ENCODE data around the gene ADH1A. TPM values are rescaled to one million over a fixed set of nuclear protein-coding genes. Genes with fewer than 3 reads are reported as not detected.

Gene ADH1A
- total and polyA plus RNA-seq, 10 donors, result 0.25 to 1.2 TPM; not detected in 8

DNA sequence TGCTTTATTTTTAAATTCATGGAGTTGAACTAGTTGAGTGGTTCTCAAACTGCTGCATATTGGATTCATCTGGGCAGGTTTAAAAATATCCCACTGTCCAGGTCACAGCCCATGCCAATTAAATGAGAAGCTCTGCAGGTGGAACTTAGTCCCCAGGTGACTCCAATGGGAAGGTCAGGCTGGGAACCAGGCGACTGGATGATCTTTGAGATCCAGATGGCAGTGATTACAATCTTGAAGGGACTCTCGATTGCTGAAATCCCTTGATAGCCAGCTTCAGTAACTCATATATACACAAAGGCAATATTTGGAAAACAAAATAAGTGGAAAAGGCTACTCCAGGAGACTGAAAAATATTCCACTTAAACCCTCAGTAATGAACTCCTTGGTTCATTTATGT lies 8.1 kb downstream of the ADH1A start:
- TF ChIP-seq CTCF (IDR thresholded peaks at IDR 0.05 in 8 of 11, conservative IDR thresholded peaks at IDR 0.05 in 3 of 11) (no peak), POLR2A (IDR thresholded peaks at IDR 0.05) (no peak), POLR2AphosphoS5 (IDR thresholded peaks at IDR 0.05) (no peak)
- no peak for DNase-seq
- Histone ChIP-seq H3K4me1 (no peaks in the 10 kb centered on the region), H3K9me3 (no peaks in the 10 kb centered on the region), H3K36me3 (no peaks in the 10 kb centered on the region), H3K27me3 (replicated peaks in 1 of 7) (no peaks in the 10 kb centered on the region), H3K4me3 (no peak overlapping the region), H3K27ac (no peak overlapping the region)
- intact Hi-C loops (cut with DNase I; ENCODE audit: low total_unique reads), result no loop called here
- 82 to 95% (median 89%) methylated on average over 2 of the region's 2 CpGs for WGBS, 5 donors

DNA sequence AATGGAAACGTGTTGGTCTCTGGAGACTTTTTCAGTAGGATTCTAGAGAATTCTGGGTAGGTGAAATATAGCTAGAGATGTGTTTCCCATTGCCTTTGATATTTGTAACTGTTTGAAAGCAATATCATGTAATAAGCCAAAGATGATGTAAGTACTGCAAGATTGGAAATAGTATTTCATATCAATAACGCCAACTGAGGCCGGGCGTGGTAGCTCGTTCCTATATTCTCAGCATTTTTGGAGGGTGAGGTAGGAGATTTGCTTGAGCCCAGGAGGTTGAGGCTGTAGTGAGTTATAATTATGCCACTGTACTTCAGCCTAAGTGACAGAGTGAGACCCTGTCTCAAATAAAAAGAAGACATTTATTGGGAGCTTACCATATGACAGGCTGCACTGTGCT lies 9.5 kb downstream of the ADH1A start:
- H3K36me3 ChIP-seq, result no peaks in the 10 kb centered on the region
- no peak overlapping the region for H3K27ac ChIP-seq
- intact Hi-C loops (cut with DNase I; ENCODE audit: low total_unique reads), result no loop called here
- TF ChIP-seq CTCF (IDR thresholded peaks at IDR 0.05 in 8 of 11, conservative IDR thresholded peaks at IDR 0.05 in 3 of 11), result no peak
- WGBS, 5 donors, result 92 to 96% (median 95%) methylated on average over 5 of the region's 5 CpGs
- DNase-seq, result no peak
- H3K9me3 ChIP-seq, result no peaks in the 10 kb centered on the region
- H3K27me3 ChIP-seq (replicated peaks in 1 of 7), result no peaks in the 10 kb centered on the region
- no peaks in the 10 kb centered on the region for H3K4me1 ChIP-seq
- H3K4me3 ChIP-seq, result no peak overlapping the region

DNA sequence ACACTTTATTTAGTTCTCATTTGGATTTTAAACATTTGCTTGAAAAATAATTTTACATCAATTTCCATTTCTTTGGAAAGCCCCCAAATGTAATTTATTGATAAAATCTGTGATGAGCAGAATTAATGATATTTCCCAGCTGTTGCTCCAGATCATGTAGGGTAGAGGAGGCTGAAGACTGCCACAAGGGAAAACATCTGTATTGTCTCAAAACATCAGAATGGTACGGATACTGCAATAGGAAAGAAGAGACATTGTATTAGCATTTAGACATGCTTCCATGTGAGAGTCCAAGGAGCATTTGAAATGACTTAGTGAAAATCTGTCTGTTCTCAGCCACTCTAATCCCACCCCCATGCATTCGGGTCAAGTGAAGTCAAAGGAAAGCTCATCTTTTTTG lies 14.4 kb downstream of the ADH1A start:
- Histone ChIP-seq H3K36me3 (no peaks in the 10 kb centered on the region), H3K9me3 (no peaks in the 10 kb centered on the region), H3K27me3 (replicated peaks in 1 of 7) (no peaks in the 10 kb centered on the region), H3K27ac (no peak overlapping the region), H3K4me3 (no peak overlapping the region), H3K4me1 (no peaks in the 10 kb centered on the region)
- no peak for DNase-seq
- intact Hi-C loops (cut with DNase I; ENCODE audit: low total_unique reads), result no loop called here
- TF ChIP-seq POLR2AphosphoS5 (IDR thresholded peaks at IDR 0.05) (no peak), POLR2A (IDR thresholded peaks at IDR 0.05) (no peak), CTCF (IDR thresholded peaks at IDR 0.05 in 8 of 11, conservative IDR thresholded peaks at IDR 0.05 in 3 of 11) (no peak)
- WGBS, 5 donors, result 77 to 86% (median 80%) methylated on average over 2 of the region's 2 CpGs

DNA sequence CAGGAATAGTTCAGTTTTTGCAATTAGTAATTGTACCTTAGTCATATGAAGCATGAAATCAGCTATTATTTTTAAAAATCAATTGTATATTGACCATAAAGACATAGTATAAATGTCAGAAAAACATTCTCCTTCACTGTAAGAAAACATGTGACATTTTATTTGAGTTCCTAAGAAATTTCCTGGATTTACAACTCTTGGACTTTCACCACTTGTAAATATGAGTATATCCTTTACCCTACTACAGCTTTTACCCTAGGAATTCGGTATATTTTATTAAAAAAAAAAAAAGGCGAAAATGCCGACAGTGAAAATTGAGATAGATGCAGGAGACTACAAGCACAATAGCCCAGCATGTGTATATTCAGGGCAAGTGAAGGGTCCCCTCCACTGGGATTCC lies 14.9 kb downstream of the ADH1A start:
- TF ChIP-seq CTCF (IDR thresholded peaks at IDR 0.05 in 8 of 11, conservative IDR thresholded peaks at IDR 0.05 in 3 of 11) (no peak), POLR2AphosphoS5 (IDR thresholded peaks at IDR 0.05) (no peak), POLR2A (IDR thresholded peaks at IDR 0.05) (no peak)
- no peaks in the 10 kb centered on the region for H3K4me1 ChIP-seq
- DNase-seq, result no peak
- H3K9me3 ChIP-seq, result no peaks in the 10 kb centered on the region
- 87 to 96% (median 93%) methylated on average over 3 of the region's 3 CpGs for WGBS, 5 donors
- no peak overlapping the region for H3K27ac ChIP-seq
- H3K27me3 ChIP-seq (replicated peaks in 1 of 7), result no peaks in the 10 kb centered on the region
- no peaks in the 10 kb centered on the region for H3K36me3 ChIP-seq
- no peak overlapping the region for H3K4me3 ChIP-seq
- intact Hi-C loops (cut with DNase I; ENCODE audit: low total_unique reads), result no loop called here

All from spleen (tissue), 11 donors.